Natural killer cell treated with Interleukin-12 subunit alpha and Interleukin-12 subunit beta and Interleukin-15 and Interleukin-18, amount 100 ng/mL, for 72 hours (primary cell): ENCODE data around the gene SAMM50. TPM values are rescaled to one million over a fixed set of nuclear protein-coding genes. Genes with fewer than 3 reads are reported as not detected.
A peak's percentile ranks its signal among the peaks of the same experiment; 100 is the strongest.

ENCODE experiments used
- ATAC-seq, 2 donors: fragments of 150-1000 bp; cut with Tn5 transposase in 1 of 2; sonication (Bioruptor Pico), chemical (Tn5 transposase) in 1 of 2; 2 replicates each; pipeline ENCODE4 v1.10.0; 2021
- DNase-seq: peaks from one replicate; pipeline ENCODE4 v3.0.0; 2022; ENCODE audit warnings: low spot score
- H3K27ac Mint-ChIP-seq, 2 donors: 1 replicate in 1 of 2; 2 replicates in 1 of 2; pipeline ENCODE4 v1.8.0; 2022; ENCODE audit warnings: mixed read lengths in 2 of 2, mild to moderate bottlenecking in 1 of 2, moderate library complexity in 1 of 2
- H3K27me3 Mint-ChIP-seq, 2 donors: 1 replicate in 1 of 2; 2 replicates in 1 of 2; pipeline ENCODE4 v1.8.0; 2022; ENCODE audit warnings: mixed read lengths in 2 of 2
- H3K36me3 Mint-ChIP-seq: one replicate; pipeline ENCODE4 v1.8.0; 2022; ENCODE audit warnings: mixed read lengths
- H3K4me1 Mint-ChIP-seq, 2 donors: 1 replicate in 1 of 2; 2 replicates in 1 of 2; pipeline ENCODE4 v1.8.0; 2022; ENCODE audit warnings: low read depth in 2 of 2, mixed read lengths in 2 of 2, mild to moderate bottlenecking in 1 of 2
- H3K4me3 Mint-ChIP-seq: one replicate; pipeline ENCODE4 v1.8.0; 2022; ENCODE audit warnings: mixed read lengths
- H3K9me3 Mint-ChIP-seq: 2 replicates; pipeline ENCODE4 v1.8.0; 2022; ENCODE audit warnings: mixed read lengths
- total RNA-seq, 2 donors: library from RNA; stranded (reverse); gene quantifications; one replicate each; pipeline ENCODE4 v1.2.3, GENCODE V29; 2022

The SAMM50 gene
- total RNA-seq, 2 donors from 2014 or later: 45.5 to 46.5 TPM

- no peaks in the 10 kb centered on the region for H3K9me3 Mint-ChIP-seq
- no peak for ATAC-seq
- H3K4me1 Mint-ChIP-seq: peaks cover 24 to 26% of the 10 kb centered on the region in 2 donors
- DNase-seq: no peak
- peaks cover 16% of the 10 kb centered on the region for H3K36me3 Mint-ChIP-seq
- H3K27ac Mint-ChIP-seq: no peak overlapping the region
- no peaks in the 10 kb centered on the region for H3K27me3 Mint-ChIP-seq
- H3K4me3 Mint-ChIP-seq: no peak overlapping the region
Measured at GRCh38 chr22:43994416-43994815, 39.2 kb downstream of the SAMM50 start.

- Mint-ChIP-seq H3K4me3 (peak overlapping the region; percentile 90), H3K27ac (peak overlapping the region; percentile 74 to 75), H3K4me1 (peaks cover 24 to 26% of the 10 kb centered on the region in 2 donors), H3K9me3 (no peaks in the 10 kb centered on the region), H3K36me3 (peaks cover 16% of the 10 kb centered on the region), H3K27me3 (no peaks in the 10 kb centered on the region)
- no peak for ATAC-seq
- no peak for DNase-seq
Measured at GRCh38 chr22:43995057-43995685, 39.9 kb downstream of the SAMM50 start.

- no peaks in the 10 kb centered on the region for H3K9me3 Mint-ChIP-seq
- H3K4me1 Mint-ChIP-seq: peaks cover 24 to 26% of the 10 kb centered on the region in 2 donors
- H3K4me3 Mint-ChIP-seq: peak overlapping the region; percentile 90
- DNase-seq: no peak
- H3K36me3 Mint-ChIP-seq: peaks cover 16% of the 10 kb centered on the region
- peak overlapping the region; percentile 82 to 90 for H3K27ac Mint-ChIP-seq
- H3K27me3 Mint-ChIP-seq: no peaks in the 10 kb centered on the region
- ATAC-seq: peak; percentile 41 to 55
Measured at GRCh38 chr22:43995798-43996169, 40.5 kb downstream of the SAMM50 start.

- peak overlapping the region; percentile 82 to 90 for H3K27ac Mint-ChIP-seq
- H3K9me3 Mint-ChIP-seq: no peaks in the 10 kb centered on the region
- DNase-seq (peak; percentile 75), ATAC-seq (peak; percentile 84 to 85)
- no peaks in the 10 kb centered on the region for H3K27me3 Mint-ChIP-seq
- peaks cover 24 to 26% of the 10 kb centered on the region in 2 donors for H3K4me1 Mint-ChIP-seq
- H3K4me3 Mint-ChIP-seq: peak overlapping the region; percentile 90
- H3K36me3 Mint-ChIP-seq: peaks cover 16% of the 10 kb centered on the region
Measured at GRCh38 chr22:43996170-43996980, 41.1 kb downstream of the SAMM50 start.

GRCh38 chr22:43996981-43997265 lies 41.7 kb downstream of the SAMM50 start:
- Mint-ChIP-seq H3K9me3 (no peaks in the 10 kb centered on the region), H3K4me3 (peak overlapping the region; percentile 90), H3K36me3 (peaks cover 12% of the 10 kb centered on the region), H3K27me3 (no peaks in the 10 kb centered on the region), H3K4me1 (peaks cover 24 to 26% of the 10 kb centered on the region in 2 donors), H3K27ac (no peak overlapping the region)
- DNase-seq (no peak), ATAC-seq (no peak)

GRCh38 chr22:43998679-43999264 lies 43.5 kb downstream of the SAMM50 start:
- H3K36me3 Mint-ChIP-seq: no peaks in the 10 kb centered on the region
- no peak for ATAC-seq
- H3K4me3 Mint-ChIP-seq: no peak overlapping the region
- peaks cover 18% of the 10 kb centered on the region in 2 donors for H3K4me1 Mint-ChIP-seq
- no peaks in the 10 kb centered on the region for H3K9me3 Mint-ChIP-seq
- no peak overlapping the region for H3K27ac Mint-ChIP-seq
- no peaks in the 10 kb centered on the region for H3K27me3 Mint-ChIP-seq
- DNase-seq: no peak

GRCh38 chr22:43999378-43999777 lies 44.1 kb downstream of the SAMM50 start:
- DNase-seq: no peak
- no peak for ATAC-seq
- no peaks in the 10 kb centered on the region for H3K36me3 Mint-ChIP-seq
- no peak overlapping the region for H3K27ac Mint-ChIP-seq
- H3K4me3 Mint-ChIP-seq: no peak overlapping the region
- H3K9me3 Mint-ChIP-seq: no peaks in the 10 kb centered on the region
- peaks cover 18% of the 10 kb centered on the region in 2 donors for H3K4me1 Mint-ChIP-seq
- H3K27me3 Mint-ChIP-seq: no peaks in the 10 kb centered on the region

GRCh38 chr22:44000123-44000522 lies 44.9 kb downstream of the SAMM50 start:
- Mint-ChIP-seq H3K36me3 (no peaks in the 10 kb centered on the region), H3K4me1 (peaks cover 13% of the 10 kb centered on the region in 2 donors), H3K27ac (no peak overlapping the region), H3K27me3 (no peaks in the 10 kb centered on the region), H3K9me3 (no peaks in the 10 kb centered on the region), H3K4me3 (no peak overlapping the region)
- no peak for DNase-seq
- ATAC-seq: no peak

GRCh38 chr22:44001521-44001920 lies 46.3 kb downstream of the SAMM50 start:
- H3K36me3 Mint-ChIP-seq: no peaks in the 10 kb centered on the region
- peaks cover 2 to 4% of the 10 kb centered on the region in 2 donors for H3K4me1 Mint-ChIP-seq
- H3K9me3 Mint-ChIP-seq: no peaks in the 10 kb centered on the region
- ATAC-seq (no peak), DNase-seq (no peak)
- H3K27ac Mint-ChIP-seq: no peak overlapping the region
- no peaks in the 10 kb centered on the region for H3K27me3 Mint-ChIP-seq
- H3K4me3 Mint-ChIP-seq: no peak overlapping the region

- no peaks in the 10 kb centered on the region for H3K4me1 Mint-ChIP-seq
- no peak overlapping the region for H3K27ac Mint-ChIP-seq
- ATAC-seq (no peak), DNase-seq (no peak)
- no peaks in the 10 kb centered on the region for H3K36me3 Mint-ChIP-seq
- H3K4me3 Mint-ChIP-seq: no peak overlapping the region
- no peaks in the 10 kb centered on the region for H3K27me3 Mint-ChIP-seq
- H3K9me3 Mint-ChIP-seq: no peaks in the 10 kb centered on the region
Measured at GRCh38 chr22:44002324-44002723, 47.1 kb downstream of the SAMM50 start.

- Mint-ChIP-seq H3K4me3 (no peak overlapping the region), H3K27me3 (no peaks in the 10 kb centered on the region), H3K27ac (no peak overlapping the region), H3K36me3 (no peaks in the 10 kb centered on the region), H3K9me3 (no peaks in the 10 kb centered on the region), H3K4me1 (no peaks in the 10 kb centered on the region)
- DNase-seq (no peak), ATAC-seq (no peak)
Measured at GRCh38 chr22:44002997-44003396, 47.8 kb downstream of the SAMM50 start.

- no peaks in the 10 kb centered on the region for H3K36me3 Mint-ChIP-seq
- DNase-seq (no peak), ATAC-seq (no peak)
Measured at GRCh38 chr22:44003405-44004103, 48.3 kb downstream of the SAMM50 start.

GRCh38 chr22:44004104-44004460 lies 48.8 kb downstream of the SAMM50 start:
- DNase-seq (no peak), ATAC-seq (no peak)
- Mint-ChIP-seq H3K27me3 (no peaks in the 10 kb centered on the region), H3K27ac (no peak overlapping the region), H3K4me3 (no peak overlapping the region), H3K9me3 (no peaks in the 10 kb centered on the region), H3K36me3 (no peaks in the 10 kb centered on the region), H3K4me1 (no peaks in the 10 kb centered on the region)

More at GRCh38 chr22:44003405-44004103, 48.3 kb downstream of the SAMM50 start:
- Mint-ChIP-seq H3K27ac (no peak overlapping the region), H3K27me3 (no peaks in the 10 kb centered on the region), H3K4me1 (no peaks in the 10 kb centered on the region), H3K4me3 (no peak overlapping the region), H3K9me3 (no peaks in the 10 kb centered on the region)

- no peak overlapping the region for H3K4me3 Mint-ChIP-seq
- H3K36me3 Mint-ChIP-seq: no peaks in the 10 kb centered on the region
Measured at GRCh38 chr22:44005524-44005923, 50.3 kb downstream of the SAMM50 start.

More at GRCh38 chr22:44005524-44005923, 50.3 kb downstream of the SAMM50 start:
- DNase-seq: no peak
- ATAC-seq: no peak
- no peaks in the 10 kb centered on the region for H3K27me3 Mint-ChIP-seq
- no peak overlapping the region for H3K27ac Mint-ChIP-seq
- H3K4me1 Mint-ChIP-seq: no peaks in the 10 kb centered on the region
- no peaks in the 10 kb centered on the region for H3K9me3 Mint-ChIP-seq
